Medulla oblongata (tissue), 1 donor: ENCODE data around the gene CACNA1F.
A peak's percentile ranks its signal among the peaks of the same experiment; 100 is the strongest.

Experiments
- DNase-seq: peaks from one replicate; pipeline ENCODE4 v3.0.0-alpha.2; 2015; ENCODE audit errors: extremely low spot score

The CACNA1F gene

DNA sequence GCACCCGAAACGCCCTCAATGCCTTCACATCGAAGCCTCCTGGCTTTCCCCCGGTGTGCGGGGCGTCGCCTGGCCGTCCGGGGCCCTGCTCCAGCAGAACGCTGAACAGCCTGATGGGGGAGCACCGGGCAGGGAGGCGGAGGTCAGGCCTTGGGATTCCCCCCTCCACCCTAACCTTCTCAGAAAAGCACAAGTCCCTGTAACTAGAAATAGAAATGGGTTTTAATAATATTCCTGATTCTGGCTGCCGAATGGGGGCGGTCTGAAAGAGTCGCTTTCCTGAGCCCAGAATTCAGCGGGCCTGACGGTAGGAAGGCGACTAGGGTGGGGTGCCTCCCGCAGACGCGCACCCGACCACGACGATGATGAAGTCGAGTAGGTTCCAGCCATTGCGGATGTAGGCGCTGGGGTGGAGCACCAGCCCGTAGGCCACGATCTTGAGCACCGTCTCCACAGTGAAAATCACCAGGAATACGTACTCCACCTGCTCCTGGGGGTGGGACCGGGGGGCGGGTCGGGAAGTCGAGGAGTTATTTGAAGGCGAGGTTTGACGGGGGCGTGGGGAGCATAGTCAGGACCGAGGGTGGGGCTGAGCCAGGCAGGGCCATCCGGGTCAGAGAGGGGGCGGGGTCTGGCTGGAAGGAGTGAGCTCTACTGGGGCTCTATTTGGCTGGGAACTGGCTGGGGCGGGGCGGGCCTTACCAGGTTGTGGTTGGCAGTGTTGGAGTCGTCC lies 2.5 kb downstream of the CACNA1F start:
- peak; percentile 2 for DNase-seq

DNA sequence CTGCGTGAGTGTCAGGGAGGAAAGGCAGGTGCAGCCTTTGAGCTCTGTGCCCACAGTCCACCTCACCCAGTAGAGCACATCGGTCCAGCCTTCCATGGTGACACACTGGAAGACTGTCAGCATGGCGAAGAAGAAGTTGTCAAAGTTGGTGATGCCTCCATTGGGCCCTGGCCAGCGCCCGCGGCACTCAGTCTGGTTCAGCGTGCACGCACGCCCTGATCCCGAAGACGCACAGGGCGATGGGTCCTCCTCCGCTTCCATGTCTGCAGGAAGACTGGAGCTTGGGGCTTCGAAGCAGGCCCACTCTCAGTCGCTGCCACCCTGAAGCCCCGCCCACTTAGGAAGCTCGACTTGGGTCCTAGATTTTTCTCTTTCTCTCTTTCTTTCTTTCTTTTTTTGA lies 5.0 kb downstream of the CACNA1F start:
- DNase-seq: no peak

DNA sequence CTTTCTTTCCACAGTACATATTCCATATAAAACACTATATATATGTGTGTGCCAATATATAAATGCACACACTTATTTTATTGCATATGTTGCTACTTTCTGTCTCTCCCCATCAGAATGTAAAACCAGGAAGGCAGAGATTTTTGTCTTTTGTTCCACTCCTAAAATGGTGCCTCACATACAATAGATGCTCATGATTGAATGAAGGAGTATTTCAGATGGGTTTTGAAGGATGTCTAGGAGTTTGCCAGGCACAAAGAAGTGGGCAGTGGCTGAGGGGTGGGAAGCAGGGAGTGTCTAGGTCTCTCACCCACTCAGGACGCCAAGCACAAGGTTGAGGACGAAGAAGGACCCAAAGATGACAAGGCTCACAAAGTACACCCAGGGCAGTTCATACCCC lies 5.4 kb downstream of the CACNA1F start:
- DNase-seq: no peak

DNA sequence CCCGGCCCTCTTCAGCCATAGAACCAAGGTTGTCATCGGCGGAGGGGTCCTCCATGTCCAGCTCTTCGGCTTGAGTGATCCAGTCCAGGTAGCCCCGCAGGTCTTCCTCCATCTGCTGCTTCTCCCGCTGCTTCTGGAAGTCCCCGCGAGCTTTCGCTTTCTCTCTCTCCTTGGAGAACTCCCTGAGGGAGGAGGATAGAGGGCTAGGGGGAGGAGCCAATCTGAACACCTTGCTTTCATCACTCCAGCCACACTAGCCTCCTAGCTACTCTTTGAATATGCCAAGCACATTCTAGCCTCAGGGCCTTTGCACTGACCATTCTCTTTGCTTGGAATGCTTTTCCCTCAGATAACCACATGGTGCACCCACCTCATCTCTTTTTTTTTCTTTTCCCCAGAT lies 6.2 kb downstream of the CACNA1F start:
- no peak for DNase-seq

DNA sequence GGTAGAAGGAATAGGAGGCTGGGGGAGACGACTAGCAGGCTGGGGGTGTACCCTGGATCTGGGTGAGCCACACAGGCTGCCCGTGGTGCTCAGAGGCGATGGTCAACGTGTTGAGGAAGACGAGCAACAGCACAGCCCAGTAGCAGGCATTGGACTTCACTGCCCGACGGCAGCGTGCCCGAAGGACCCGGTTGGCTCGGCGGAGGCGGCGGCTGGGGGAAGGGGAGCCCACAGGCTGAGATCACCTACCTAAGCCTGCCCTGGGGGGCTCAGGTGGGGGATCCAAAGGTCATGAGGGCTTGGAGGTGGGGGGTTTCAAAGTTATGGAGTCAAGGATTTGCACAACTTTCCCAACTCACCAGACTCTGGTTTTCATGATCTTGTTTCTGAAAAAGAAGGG lies 7.3 kb downstream of the CACNA1F start:
- no peak for DNase-seq

DNA sequence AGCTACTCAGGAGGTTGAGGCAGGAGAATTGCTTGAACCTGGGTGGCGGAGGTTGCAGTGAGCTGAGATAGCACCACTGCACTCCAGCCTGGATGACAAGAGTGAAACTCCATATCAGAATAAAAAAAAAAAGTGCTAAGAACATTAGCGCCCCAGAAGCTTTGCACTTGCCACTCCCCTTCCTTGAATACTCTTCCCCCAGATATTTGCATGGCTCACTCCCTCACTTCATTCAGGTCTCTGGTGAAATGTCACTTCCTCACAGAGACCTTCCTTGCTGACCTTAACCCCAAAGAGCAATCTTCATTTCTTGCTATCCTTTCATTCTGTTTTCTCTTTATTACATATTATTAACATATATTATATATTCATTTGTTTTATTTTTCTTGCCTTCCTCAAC lies 11.3 kb downstream of the CACNA1F start:
- no peak for DNase-seq

DNA sequence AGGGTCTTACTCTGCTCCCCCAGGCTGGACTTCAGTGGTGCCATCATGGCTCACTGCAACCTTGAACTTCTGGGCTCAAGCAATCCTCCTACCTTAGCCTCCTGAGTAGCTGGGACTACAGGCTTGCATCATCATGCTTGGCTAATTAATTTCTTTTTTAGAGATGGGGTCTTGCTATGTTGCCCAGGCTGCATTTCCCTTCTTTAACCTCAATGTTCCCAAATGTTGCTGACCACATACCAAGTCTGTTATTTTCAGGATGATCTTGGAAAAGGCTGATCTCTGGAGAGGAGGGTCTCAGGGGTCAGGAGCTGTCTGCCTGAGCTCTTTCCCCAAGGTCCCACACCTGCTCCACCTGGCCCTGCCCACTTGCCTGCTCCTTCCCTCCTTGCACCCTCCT lies 13.0 kb downstream of the CACNA1F start:
- no peak for DNase-seq

DNA sequence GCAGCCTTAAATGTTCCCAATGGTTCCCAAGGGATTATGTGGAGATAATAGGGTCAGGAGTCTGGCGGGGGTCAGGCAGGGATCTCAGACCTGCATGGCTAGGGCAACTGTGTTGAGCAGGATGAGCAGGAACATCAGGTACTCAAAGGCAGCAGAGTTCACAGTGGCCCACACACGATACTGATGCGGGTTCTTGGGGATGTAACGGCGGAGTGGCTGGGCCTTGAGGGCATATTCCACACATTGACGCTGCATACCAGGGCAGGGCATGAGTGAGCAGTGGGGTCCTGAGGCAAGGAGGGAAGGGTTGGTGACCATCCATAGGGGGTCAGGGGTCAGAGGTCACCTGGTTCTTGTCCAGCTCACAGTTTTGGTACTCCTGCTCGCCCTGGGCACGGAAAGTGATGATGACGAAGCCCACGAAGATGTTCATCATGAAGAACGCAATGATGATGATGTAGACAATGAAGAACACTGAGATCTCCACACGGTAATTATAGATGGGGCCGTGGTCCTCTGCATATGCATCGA lies 18.1 kb downstream of the CACNA1F start:
- no peak for DNase-seq

DNA sequence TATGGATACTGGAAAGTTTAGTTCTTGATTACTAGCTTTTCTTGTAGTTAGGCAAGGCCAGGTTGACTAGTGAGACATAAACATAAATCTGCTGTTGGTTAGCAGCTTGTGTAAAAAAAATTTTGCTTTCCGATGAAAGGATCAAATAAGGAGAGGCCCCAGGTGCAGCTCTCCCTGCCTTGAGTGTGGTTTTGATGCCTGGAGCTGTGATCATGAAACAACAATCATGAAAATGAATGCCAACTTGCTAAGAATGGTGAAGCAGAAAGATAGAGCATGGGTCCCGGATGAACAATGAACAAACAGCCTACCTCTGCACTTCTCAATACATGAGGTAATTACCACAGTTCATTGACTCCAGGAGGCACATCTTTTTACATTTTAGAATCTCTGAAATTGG lies 18.7 kb downstream of the CACNA1F start:
- DNase-seq: no peak

DNA sequence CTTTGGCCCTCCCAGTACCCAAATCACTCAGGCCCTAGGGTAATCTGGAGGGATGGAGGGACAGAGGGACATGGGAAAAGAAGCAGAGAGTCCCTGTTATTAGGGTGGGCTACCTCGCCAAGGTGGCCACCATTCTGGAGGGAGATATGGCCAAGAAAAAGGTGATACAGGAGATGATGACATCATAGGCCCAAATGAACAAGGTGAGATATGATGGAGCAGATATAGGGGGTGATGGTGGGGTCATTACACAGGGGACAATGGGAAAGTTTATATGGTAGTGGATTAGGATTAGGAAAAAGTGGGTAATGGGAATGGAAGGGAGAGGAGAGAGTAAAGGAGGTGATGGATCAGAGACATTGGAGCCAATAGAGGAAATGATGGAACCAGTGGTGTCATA lies 20.3 kb downstream of the CACNA1F start:
- DNase-seq: no peak

DNA sequence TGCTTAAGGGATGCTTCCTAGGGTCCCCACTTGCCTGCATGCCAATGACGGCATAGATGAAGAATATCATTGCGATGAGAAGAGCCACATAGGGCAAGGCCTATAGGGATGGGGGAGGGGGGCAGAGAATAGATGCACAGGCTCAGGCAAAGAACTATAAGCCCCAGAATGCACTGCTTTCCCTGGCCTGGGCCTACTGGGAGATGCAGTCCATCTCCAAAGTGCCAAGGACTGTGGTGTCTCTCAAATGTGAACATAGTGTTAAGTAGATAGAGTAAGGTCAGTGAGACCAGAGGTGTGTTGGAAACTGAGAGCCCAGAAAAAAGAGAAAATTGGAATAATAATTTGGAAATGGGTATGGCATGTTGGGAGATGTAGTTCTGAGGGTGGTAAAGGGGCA lies 20.9 kb downstream of the CACNA1F start:
- DNase-seq: no peak

DNA sequence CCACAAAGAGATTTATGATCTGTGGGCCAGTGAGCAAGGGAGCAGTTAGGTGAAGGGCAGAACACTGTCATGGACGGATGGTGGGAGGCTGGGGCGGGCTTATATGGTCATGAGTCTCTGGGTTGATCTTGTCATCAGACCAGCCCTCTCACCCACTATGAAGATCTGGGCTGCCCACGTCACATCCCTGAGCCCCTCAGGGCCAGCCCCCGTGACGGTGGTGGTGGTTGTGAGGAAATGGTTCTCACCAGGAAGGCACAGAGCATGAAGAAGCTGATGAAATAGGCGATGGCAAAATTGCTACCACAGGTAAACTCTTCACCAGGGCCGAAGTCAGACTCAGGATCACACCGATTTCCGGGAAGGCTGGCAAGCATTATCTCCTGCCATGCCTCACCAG lies 22.1 kb downstream of the CACNA1F start:
- no peak for DNase-seq

DNA sequence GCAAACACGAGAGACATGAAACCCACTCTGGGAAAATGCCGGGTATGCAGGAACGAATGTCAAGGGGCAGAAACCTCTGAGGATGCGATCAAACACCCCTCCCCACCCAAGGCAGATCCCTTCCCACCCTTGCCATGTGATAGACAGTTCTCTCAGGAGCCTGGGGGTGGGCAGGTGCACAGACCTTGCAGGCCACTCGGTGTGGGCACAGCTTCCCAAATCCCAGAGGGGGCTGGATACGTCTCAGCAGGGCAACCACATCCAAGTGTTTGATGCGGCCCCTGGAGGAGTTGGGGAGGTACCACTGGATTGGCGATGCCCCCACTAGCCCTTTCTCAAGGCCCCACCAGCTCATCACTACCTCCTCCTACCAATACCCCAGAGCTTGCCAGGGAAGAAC lies 22.7 kb downstream of the CACNA1F start:
- DNase-seq: no peak

DNA sequence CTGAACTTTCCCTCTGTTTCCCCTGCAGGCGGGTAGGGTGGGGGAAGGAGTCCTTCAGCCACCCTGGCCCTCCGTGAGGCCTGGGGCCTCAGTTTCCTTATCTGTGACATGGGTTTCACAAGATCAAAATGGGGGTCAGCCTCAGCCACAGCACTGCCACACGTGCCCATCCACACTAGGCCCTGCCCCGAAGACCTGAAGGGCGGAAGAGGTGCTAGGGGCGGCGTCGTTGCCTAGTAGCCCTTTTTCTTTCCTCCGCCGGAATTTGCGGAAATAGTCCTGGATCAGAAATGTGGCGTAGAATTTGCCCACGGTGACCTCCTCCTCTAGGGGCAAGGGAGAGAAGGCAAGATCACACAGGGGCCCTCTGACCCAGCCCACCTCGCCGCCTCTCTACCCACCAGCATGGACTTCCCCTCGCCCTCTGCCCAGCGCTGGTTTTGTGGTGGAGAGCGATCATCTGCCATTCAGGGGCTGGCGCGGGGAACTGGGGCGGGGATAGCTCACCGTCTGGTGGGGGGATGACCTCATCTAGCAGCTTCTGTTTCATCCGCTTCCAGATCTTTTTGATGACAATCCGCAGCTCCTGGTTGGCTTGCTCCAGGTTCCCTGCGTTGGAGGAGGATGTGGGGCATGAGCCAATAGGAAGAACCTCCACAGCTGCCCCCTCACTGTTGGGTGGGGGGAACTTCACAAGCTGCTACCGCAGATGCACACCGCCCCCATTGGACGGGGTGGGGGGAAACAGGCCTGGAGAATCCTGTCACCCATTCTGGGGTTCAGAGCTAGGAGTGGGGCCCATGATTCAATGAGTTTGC lies 23.5 kb downstream of the CACNA1F start:
- no peak for DNase-seq

DNA sequence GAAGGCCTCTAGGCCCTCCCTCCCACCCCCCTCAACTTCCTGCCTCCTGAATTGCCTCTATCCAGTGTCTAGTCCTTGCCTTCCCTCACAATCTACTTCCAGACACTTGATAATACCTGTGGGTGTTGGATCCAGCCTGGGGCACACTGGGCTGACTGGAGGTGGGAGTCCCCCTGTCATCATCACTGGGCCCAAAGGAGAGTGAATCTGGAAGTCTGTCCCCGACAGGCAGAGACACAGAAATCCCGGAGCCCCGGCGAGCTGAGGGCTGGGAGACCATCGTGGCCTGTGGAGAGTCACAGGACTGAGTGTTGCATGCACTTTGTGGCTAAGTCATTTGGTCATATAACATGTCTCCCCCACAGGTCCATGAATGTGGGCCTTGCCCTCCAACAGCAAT lies 24.7 kb downstream of the CACNA1F start:
- no peak for DNase-seq

DNA sequence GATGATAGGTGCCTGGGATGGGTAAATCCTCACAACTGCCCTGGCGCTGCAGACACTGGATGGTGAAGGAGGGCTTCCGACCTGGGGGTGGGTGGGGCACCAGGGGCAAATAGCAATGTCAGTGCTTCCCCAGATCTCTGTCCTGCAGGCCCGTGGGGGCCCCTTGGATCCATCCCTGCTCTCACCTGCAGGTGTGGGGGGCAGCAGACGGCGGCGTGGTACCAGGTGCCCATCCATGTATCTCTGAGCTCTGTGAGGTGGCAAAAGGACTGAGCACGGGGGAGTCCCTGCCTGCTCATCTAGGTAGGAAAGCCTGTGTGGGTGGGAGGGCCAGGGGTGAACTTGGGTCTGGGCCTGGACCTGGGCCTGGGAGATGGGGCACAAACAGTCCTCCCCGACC lies 26.6 kb downstream of the CACNA1F start:
- DNase-seq: no peak

DNA sequence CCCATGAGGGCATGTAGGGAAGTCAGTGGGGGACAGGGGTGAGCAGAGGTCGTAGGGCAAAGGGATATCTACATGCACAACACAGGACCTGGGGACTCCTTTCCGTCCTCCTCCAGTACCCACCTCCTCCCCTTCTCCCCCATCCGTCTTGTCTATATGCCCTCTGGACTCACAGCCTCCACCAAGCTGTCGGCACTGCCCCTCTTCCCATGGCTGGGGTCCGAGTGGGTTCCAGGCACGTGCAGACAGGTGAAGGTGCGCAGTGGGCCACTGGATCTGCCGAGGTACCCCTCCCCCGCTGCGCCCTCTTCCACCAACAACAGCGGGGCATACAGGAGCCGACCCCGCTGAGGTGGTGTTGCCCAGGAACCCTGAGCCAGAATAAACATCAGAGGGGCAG lies 27.7 kb downstream of the CACNA1F start:
- no peak for DNase-seq

DNA sequence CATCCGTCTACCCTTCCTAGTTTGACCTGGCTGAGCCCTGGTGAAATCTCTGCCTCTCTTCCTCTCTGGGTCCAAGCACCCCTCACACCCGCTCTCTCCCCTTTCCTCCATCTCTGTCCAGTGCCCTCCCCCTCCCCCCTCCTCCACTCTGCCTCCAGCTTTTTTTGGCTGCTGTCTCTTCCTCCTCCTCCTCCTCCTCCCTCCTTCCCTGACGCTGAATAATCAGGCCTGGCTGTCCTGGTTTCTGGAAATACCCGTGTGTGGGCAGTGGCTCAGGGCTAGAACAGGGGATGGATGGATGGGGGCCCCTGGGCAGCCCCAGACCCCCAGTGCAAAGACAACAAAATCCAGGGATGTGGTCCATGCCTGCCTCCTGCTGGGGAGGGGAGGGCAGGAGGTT lies 28.4 kb downstream of the CACNA1F start:
- DNase-seq: no peak

DNA sequence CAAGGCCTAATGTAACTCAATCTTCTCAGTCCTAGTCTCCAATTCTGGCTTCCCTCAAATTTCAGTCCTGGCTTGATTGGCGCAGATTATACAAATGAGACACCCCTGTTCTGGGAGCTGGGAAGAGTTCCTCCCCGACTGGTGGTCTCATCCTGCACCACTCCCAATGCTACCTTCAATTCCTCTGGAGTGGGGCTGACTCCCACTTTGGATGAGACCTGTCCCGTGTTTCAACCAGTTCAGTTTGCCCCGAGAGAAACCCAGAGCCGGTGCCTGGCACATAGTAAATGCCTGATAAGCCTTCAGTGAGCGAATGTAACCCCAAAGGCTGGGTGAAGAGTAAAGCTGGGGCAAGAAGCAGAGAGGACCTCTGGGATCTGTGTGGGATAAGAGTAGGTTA lies 29.1 kb downstream of the CACNA1F start:
- no peak for DNase-seq

DNA sequence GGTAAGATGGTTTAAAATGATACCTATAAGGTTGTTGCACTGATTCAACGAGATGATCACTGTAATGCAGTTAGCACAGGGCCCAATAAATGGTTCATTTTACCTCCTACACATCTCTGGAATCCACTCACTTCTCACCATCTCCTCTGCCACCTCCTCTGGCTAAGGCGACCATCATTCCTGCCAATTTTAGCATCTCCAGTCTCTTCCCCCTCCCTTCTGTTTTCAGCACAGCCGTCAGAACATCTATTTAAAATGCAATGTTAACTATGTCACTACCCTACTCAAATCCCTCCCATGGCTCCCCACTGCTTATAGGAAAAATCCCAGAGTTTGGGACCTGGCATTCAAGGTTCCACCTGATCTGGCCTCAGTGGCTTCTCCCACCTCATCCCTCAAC lies 29.6 kb downstream of the CACNA1F start:
- DNase-seq: no peak

DNA sequence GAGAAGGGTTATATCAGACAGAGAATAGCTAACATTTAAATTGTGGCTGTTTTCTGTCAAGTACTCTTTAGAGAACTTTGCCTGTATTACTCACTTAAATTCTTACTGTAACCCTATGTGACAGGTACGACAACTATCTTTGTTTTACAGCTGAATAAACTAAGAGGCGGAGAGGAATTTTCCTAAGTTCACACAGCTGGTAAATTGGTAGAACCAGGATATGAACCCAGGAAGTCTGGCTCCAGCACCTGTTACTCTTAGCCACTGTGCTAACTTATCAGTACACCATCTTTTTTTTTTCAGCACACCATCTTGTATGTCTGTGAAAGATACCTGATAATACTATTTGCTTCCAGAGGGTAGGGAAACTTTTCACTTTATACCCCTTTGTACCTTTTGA lies 31.1 kb downstream of the CACNA1F start:
- no peak for DNase-seq

DNA sequence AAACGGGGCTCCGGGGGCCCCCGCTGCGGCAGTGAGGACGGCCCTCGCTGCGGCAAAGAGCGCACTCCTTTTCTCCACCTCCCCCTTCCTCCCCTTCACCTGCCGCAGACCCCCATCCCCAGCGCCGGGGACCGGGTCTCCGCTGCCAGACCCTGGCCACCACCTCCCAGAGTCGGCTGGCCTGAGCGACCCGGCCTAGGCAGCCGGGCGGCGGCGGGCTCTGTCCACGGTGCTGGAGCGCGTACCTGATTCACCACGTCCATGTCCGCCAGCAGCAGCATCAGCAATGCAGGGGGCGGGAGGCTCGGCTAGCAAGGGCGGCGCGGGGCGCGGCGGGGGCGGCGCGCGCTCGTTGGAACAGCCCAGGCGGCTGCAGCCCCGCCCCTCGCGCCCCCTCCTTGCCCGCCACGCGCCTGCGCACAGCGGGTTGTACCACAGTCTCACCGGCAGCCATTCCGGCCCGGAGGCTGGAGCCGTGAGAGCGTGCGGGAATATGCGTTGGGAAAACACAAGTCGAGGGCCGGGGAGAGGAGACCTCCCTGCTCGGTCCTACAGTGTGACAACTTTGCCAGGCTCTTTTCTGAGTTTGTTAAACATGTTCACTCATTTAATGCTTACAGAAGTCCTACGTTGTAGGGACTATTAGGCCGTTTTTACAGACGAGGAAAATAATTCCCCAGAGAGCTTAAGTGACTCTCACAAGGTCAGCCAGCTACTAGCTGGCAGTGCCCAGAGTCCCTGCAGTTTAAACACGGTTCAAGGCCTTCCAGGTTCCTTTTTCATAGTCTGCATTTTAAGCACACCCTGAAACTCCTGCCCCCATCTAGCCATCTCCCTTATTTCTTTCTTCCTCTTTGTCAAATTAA lies 33.0 kb downstream of the CACNA1F start, which contains the start of gene SYP:
TSS of gene SYP (minus strand) at position 288 of the 866 bp plus-strand sequence. CDS start at position 281, 7 bp downstream.
- DNase-seq: peak; percentile 78
